HepG2 (cell line): ENCODE data around the gene RTN4. TPM values are rescaled to one million over a fixed set of nuclear protein-coding genes. Genes with fewer than 3 reads are reported as not detected.

Source experiments
- CAMTA2 ChIP-seq: sonication (generic); formaldehyde crosslinking; IDR thresholded peaks from 2 replicates; pipeline ENCODE4 v1.4.0; 2020; ENCODE audit warnings: mild to moderate bottlenecking, missing genetic modification reagents, borderline replicate concordance
- CBX5 ChIP-seq: sonication (generic); formaldehyde crosslinking; IDR thresholded peaks from 2 replicates; pipeline ENCODE4 v1.4.0; 2020; ENCODE audit warnings: missing genetic modification reagents, borderline replicate concordance
- CTCF ChIP-seq: sonication (generic); formaldehyde crosslinking; IDR thresholded peaks from 2 replicates; pipeline ENCODE4 v1.5.0; 2020; ENCODE audit warnings: mild to moderate bottlenecking, missing genetic modification reagents, moderate library complexity
- FOXA3 ChIP-seq: IDR thresholded peaks from 2 replicates; pipeline ENCODE4 v1.6.1; 2016; ENCODE audit warnings: missing genetic modification reagents, missing compliant biosample characterization
- FOXJ3 ChIP-seq: sonication (generic); formaldehyde crosslinking; IDR thresholded peaks from 2 replicates; pipeline ENCODE4 v1.4.0; 2020; ENCODE audit warnings: missing genetic modification reagents, mild to moderate bottlenecking, borderline replicate concordance
- HCFC1 ChIP-seq: fragments of 150-350 bp; IDR thresholded peaks from 2 replicates; pipeline ENCODE4 v1.6.1; 2014; ENCODE audit warnings: low read depth, low read length
- HMG20A ChIP-seq: IDR thresholded peaks from 2 replicates; pipeline ENCODE4 v1.6.1; 2016; ENCODE audit warnings: borderline replicate concordance
- HMG20B ChIP-seq: conservative IDR thresholded peaks from 2 replicates; pipeline ENCODE4 v1.6.1; 2016; ENCODE audit warnings: missing genetic modification reagents, missing compliant biosample characterization
- HMGA1 ChIP-seq: sonication (generic); formaldehyde crosslinking; conservative IDR thresholded peaks from 2 replicates; pipeline ENCODE4 v1.4.0; 2020; ENCODE audit warnings: missing genetic modification reagents
- JUNB ChIP-seq: sonication (generic); formaldehyde crosslinking; IDR thresholded peaks from 2 replicates; pipeline ENCODE4 v1.8.0; 2022; ENCODE audit warnings: missing genetic modification reagents, mild to moderate bottlenecking, borderline replicate concordance
- MAZ ChIP-seq, 2 experiments: sonication (generic) in 1 of 2; formaldehyde crosslinking in 1 of 2; IDR thresholded peaks; 2 replicates each; pipeline versions ENCODE4 v1.5.0 to v1.6.1; 2012 to 2020; ENCODE audit warnings: low read depth in 2 of 2, mild to moderate bottlenecking in 2 of 2, borderline replicate concordance in 1 of 2, improper control_type of control experiment in 1 of 2, low read length in 1 of 2, missing genetic modification reagents in 1 of 2, moderate library complexity in 1 of 2
- MBNL3 ChIP-seq: fragments of 250-450 bp; sonication (Bioruptor Pico); conservative IDR thresholded peaks from 2 replicates; pipeline ENCODE4 v1.8.0; 2022; ENCODE audit warnings: mild to moderate bottlenecking, inconsistent platforms
- MIER3 ChIP-seq: IDR thresholded peaks from 2 replicates; pipeline ENCODE4 v1.6.1; 2016; ENCODE audit warnings: missing compliant biosample characterization, borderline replicate concordance
- MTF2 ChIP-seq: sonication (generic); formaldehyde crosslinking; IDR thresholded peaks from 2 replicates; pipeline ENCODE4 v1.5.0; 2020; ENCODE audit warnings: missing genetic modification reagents, borderline replicate concordance
- ONECUT2 ChIP-seq: sonication (generic); formaldehyde crosslinking; IDR thresholded peaks from 2 replicates; pipeline ENCODE4 v1.4.0; 2020; ENCODE audit warnings: missing genetic modification reagents
- PATZ1 ChIP-seq: sonication (generic); formaldehyde crosslinking; IDR thresholded peaks from 2 replicates; pipeline ENCODE4 v1.4.0; 2020; ENCODE audit warnings: missing genetic modification reagents
- PCBP1 ChIP-seq: fragments of 200-400 bp; formaldehyde crosslinking; IDR thresholded peaks from 2 replicates; pipeline ENCODE4 v1.6.1; 2017; ENCODE audit warnings: mild to moderate bottlenecking, low read depth, low read length, borderline replicate concordance
- RELA ChIP-seq: sonication (generic); formaldehyde crosslinking; IDR thresholded peaks from 2 replicates; pipeline ENCODE4 v1.4.0; 2020; ENCODE audit warnings: missing genetic modification reagents
- RFXAP ChIP-seq: sonication (generic); formaldehyde crosslinking; IDR thresholded peaks from 2 replicates; pipeline ENCODE4 v1.4.0; 2020; ENCODE audit warnings: missing genetic modification reagents, borderline replicate concordance
- ZMYM2 ChIP-seq: sonication (generic); formaldehyde crosslinking; IDR thresholded peaks from 2 replicates; pipeline ENCODE4 v1.8.0; 2022; ENCODE audit warnings: mild to moderate bottlenecking, missing genetic modification reagents
- ZNF33A ChIP-seq: sonication (generic); formaldehyde crosslinking; IDR thresholded peaks from 2 replicates; pipeline ENCODE4 v1.5.1; 2020; ENCODE audit warnings: missing genetic modification reagents, mild to moderate bottlenecking, moderate library complexity, borderline replicate concordance
- ZNF484 ChIP-seq: sonication (generic); formaldehyde crosslinking; IDR thresholded peaks from 2 replicates; pipeline ENCODE4 v1.5.1; 2020; ENCODE audit warnings: mild to moderate bottlenecking, low read depth, missing genetic modification reagents, borderline replicate concordance
- ZNF564 ChIP-seq: sonication (generic); formaldehyde crosslinking; IDR thresholded peaks from 2 replicates; pipeline ENCODE4 v1.8.1; 2023; ENCODE audit warnings: mild to moderate bottlenecking, missing genetic modification reagents
- ZNF567 ChIP-seq: sonication (generic); formaldehyde crosslinking; IDR thresholded peaks from 2 replicates; pipeline ENCODE4 v1.8.1; 2023; ENCODE audit warnings: mild to moderate bottlenecking, missing genetic modification reagents, borderline replicate concordance
- ZNF615 ChIP-seq: sonication (generic); formaldehyde crosslinking; IDR thresholded peaks from 2 replicates; pipeline ENCODE4 v1.5.0; 2020; ENCODE audit warnings: mild to moderate bottlenecking, missing genetic modification reagents, borderline replicate concordance
- ZNF747 ChIP-seq: sonication (generic); formaldehyde crosslinking; IDR thresholded peaks from 2 replicates; pipeline ENCODE4 v1.8.1; 2023; ENCODE audit warnings: missing genetic modification reagents, mild to moderate bottlenecking, borderline replicate concordance
- ZNF773 ChIP-seq: sonication (generic); formaldehyde crosslinking; IDR thresholded peaks from 2 replicates; pipeline ENCODE4 v1.4.0; 2020; ENCODE audit warnings: missing genetic modification reagents, borderline replicate concordance
- polyA plus RNA-seq, 8 experiments: library from polyadenylated mRNA; depleted of rRNA in 3 of 8; stranded (reverse) in 7 of 8; unstranded in 1 of 8; fragments of >200 nt; fragmentation: Illumina TruSeq in 4 of 8; extraction: Trizol in 4 of 8; gene quantifications; 2 replicates each; pipeline versions ENCODE4 v1.2.1 to v1.2.3, GENCODE V29; 2011 to 2016; ENCODE audit warnings: low read depth in 4 of 8, missing spikeins in 1 of 8, mixed read lengths in 1 of 8; ENCODE audit not compliant: insufficient read depth in 1 of 8
- total RNA-seq, 5 experiments: library from RNA; depleted of rRNA; stranded (reverse); fragments of >200 nt; fragmentation: Illumina TruSeq; extraction: Trizol; gene quantifications; 2 replicates each; pipeline ENCODE4 v1.2.3, GENCODE V29; 2016; ENCODE audit warnings: low read depth in 1 of 5
- TF ChIP-seq, protein P1 (sequence below): sonication (generic); formaldehyde crosslinking; IDR thresholded peaks from 2 replicates; pipeline ENCODE4 v1.4.0; 2020; ENCODE audit warnings: missing genetic modification reagents

The RTN4 gene
- total and polyA plus RNA-seq, 2 of the 13 experiments (the other 11 are each of a cell fraction or from before 2014, with no cell fraction given): 98.4 to 133 TPM

GRCh38 chr2:55026202-55026601, 24.0 kb downstream of the RTN4 start (continued):
- no peak for TF ChIP-seq ZNF484
- TF ChIP-seq ONECUT2 (CRISPR knock-in tag): no peak
- TF ChIP-seq FOXA3 (CRISPR knock-in tag): peak; percentile 64
- TF ChIP-seq ZNF567 (CRISPR knock-in tag): no peak
- TF ChIP-seq CTCF (CRISPR knock-in tag): no peak
- no peak for TF ChIP-seq PATZ1 (CRISPR knock-in tag)
- no peak for TF ChIP-seq RFXAP (CRISPR knock-in tag)
- TF ChIP-seq PCBP1: no peak
- TF ChIP-seq ZNF615 (CRISPR knock-in tag): no peak
- TF ChIP-seq ZNF33A (CRISPR knock-in tag): no peak
- TF ChIP-seq MTF2 (CRISPR knock-in tag): no peak
- no peak for TF ChIP-seq HMGA1
- TF ChIP-seq CBX5: no peak
- no peak for TF ChIP-seq RELA (CRISPR knock-in tag)
- TF ChIP-seq MIER3 (CRISPR knock-in tag): peak; percentile 27; the same call in 1 of the 2 replicates
- no peak for TF ChIP-seq MBNL3 (CRISPR knock-in tag)
- TF ChIP-seq ZNF747 (CRISPR knock-in tag): no peak
- TF ChIP-seq CAMTA2 (CRISPR knock-in tag): no peak
- no peak for TF ChIP-seq JUNB (CRISPR knock-in tag)
- TF ChIP-seq FOXJ3 (CRISPR knock-in tag): peak; percentile 71; the same call in 1 of the 2 replicates
- no peak for TF ChIP-seq HCFC1
- no peak for TF ChIP-seq ZNF773
- TF ChIP-seq, protein P1, sequence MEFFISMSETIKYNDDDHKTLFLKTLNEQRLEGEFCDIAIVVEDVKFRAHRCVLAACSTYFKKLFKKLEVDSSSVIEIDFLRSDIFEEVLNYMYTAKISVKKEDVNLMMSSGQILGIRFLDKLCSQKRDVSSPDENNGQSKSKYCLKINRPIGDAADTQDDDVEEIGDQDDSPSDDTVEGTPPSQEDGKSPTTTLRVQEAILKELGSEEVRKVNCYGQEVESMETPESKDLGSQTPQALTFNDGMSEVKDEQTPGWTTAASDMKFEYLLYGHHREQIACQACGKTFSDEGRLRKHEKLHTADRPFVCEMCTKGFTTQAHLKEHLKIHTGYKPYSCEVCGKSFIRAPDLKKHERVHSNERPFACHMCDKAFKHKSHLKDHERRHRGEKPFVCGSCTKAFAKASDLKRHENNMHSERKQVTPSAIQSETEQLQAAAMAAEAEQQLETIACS (CRISPR knock-in tag): no peak
- peak; percentile 72; the same call in 1 of the 2 replicates for TF ChIP-seq HMG20A (CRISPR knock-in tag)
- TF ChIP-seq ZMYM2 (CRISPR knock-in tag): peak; percentile 70; the same call in 1 of the 2 replicates
- TF ChIP-seq MAZ (IDR thresholded peaks at IDR 0.05; ENCODE audit: borderline replicate concordance, low read depth, low read length): no peak
- TF ChIP-seq MAZ (CRISPR knock-in tag; IDR thresholded peaks at IDR 0.05; ENCODE audit: low read depth): no peak
- TF ChIP-seq HMG20B (CRISPR knock-in tag): no peak
- 0 out of 2 replicates have a peak, but pooled peaks have one; percentile 37 for TF ChIP-seq ZNF564 (CRISPR knock-in tag)
